ENCODE results near the gene CAMK1D. TPM values are rescaled to one million over a fixed set of nuclear protein-coding genes. Genes with fewer than 3 reads are reported as not detected.

CAMK1D gene
- total RNA-seq, 2 experiments from 2014 or later = 19.0 to 25.6 TPM

GRCh38 chr10:12597788-12598765 lies 248.7 kb downstream of the CAMK1D start:
- H2AFZ ChIP-seq (ENCODE audit: low read length) = no peak overlapping the region
- TF ChIP-seq CTCF (conservative IDR thresholded peaks at IDR 0.05; ENCODE audit: low read length) (no peak), EZH2phosphoT487 (IDR thresholded peaks at IDR 0.05; ENCODE audit: borderline replicate concordance, low read depth, low read length) (no peak)
- CTCF ChIA-PET (ENCODE audit: unreplicated experiment) = no interaction called here
- H3K4me3 ChIP-seq (ENCODE audit: low read depth, low read length, poor library complexity, severe bottlenecking) = no peak overlapping the region
- H3K36me3 ChIP-seq (ENCODE audit: insufficient read depth, low read length) = no peaks in the 10 kb centered on the region
- no TSS peak for BruUV-seq (replicated peaks)
- H3K4me2 ChIP-seq (ENCODE audit: low read length) = no peak overlapping the region
- POLR2A ChIA-PET = interaction anchor here (0.6 kb wide), 1 partner anchor 321 kb away, joined by 3 read pairs; no protein-coding TSS in a partner anchor
- no peak for DNase-seq (ENCODE audit: low spot score)
- no peaks in the 10 kb centered on the region for H4K20me1 ChIP-seq (ENCODE audit: insufficient read depth, low read length)
- H3K9me2 ChIP-seq (ENCODE audit: insufficient read depth, low read length) = no peaks in the 10 kb centered on the region
- H3K79me2 ChIP-seq (ENCODE audit: insufficient read depth, low read depth, low read length) = no peaks in the 10 kb centered on the region
- H3K27ac ChIP-seq (ENCODE audit: low read depth, low read length, poor library complexity, severe bottlenecking) = no peak overlapping the region
- no peaks in the 10 kb centered on the region for H3K9me3 ChIP-seq (ENCODE audit: low read length)
- intact Hi-C loops (cut with micrococcal nuclease; ENCODE audit: unreplicated experiment) = no loop called here
- no peaks in the 10 kb centered on the region for H3K4me1 ChIP-seq (ENCODE audit: insufficient read depth, low read length, poor library complexity, severe bottlenecking)

GRCh38 chr10:12600652-12601051 lies 251.3 kb downstream of the CAMK1D start:
- no peaks in the 10 kb centered on the region for H3K9me3 ChIP-seq (ENCODE audit: low read length)
- no peak overlapping the region for H3K27ac ChIP-seq (ENCODE audit: low read depth, low read length, poor library complexity, severe bottlenecking)
- H3K4me2 ChIP-seq (ENCODE audit: low read length) = no peak overlapping the region
- no peak for DNase-seq (ENCODE audit: low spot score)
- ChIA-PET CTCF (ENCODE audit: unreplicated experiment) (no interaction called here), POLR2A (no interaction called here)
- H3K9me2 ChIP-seq (ENCODE audit: insufficient read depth, low read length) = no peaks in the 10 kb centered on the region
- no peaks in the 10 kb centered on the region for H4K20me1 ChIP-seq (ENCODE audit: insufficient read depth, low read length)
- BruUV-seq (replicated peaks) = no TSS peak
- H3K79me2 ChIP-seq (ENCODE audit: insufficient read depth, low read depth, low read length) = no peaks in the 10 kb centered on the region
- H3K36me3 ChIP-seq (ENCODE audit: insufficient read depth, low read length) = no peaks in the 10 kb centered on the region
- intact Hi-C loops (cut with micrococcal nuclease; ENCODE audit: unreplicated experiment) = no loop called here
- no peak for TF ChIP-seq EZH2phosphoT487 (IDR thresholded peaks at IDR 0.05; ENCODE audit: borderline replicate concordance, low read depth, low read length)
- no peak for TF ChIP-seq CTCF (conservative IDR thresholded peaks at IDR 0.05; ENCODE audit: low read length)
- H3K4me3 ChIP-seq (ENCODE audit: low read depth, low read length, poor library complexity, severe bottlenecking) = no peak overlapping the region
- H3K4me1 ChIP-seq (ENCODE audit: insufficient read depth, low read length, poor library complexity, severe bottlenecking) = peaks cover 12% of the 10 kb centered on the region
- H2AFZ ChIP-seq (ENCODE audit: low read length) = no peak overlapping the region

GRCh38 chr10:12602521-12602920 lies 253.2 kb downstream of the CAMK1D start:
- H3K4me3 ChIP-seq (ENCODE audit: low read depth, low read length, poor library complexity, severe bottlenecking) = no peak overlapping the region
- no peaks in the 10 kb centered on the region for H3K36me3 ChIP-seq (ENCODE audit: insufficient read depth, low read length)
- H4K20me1 ChIP-seq (ENCODE audit: insufficient read depth, low read length) = no peaks in the 10 kb centered on the region
- BruUV-seq (replicated peaks) = no TSS peak
- ChIA-PET POLR2A (no interaction called here), CTCF (ENCODE audit: unreplicated experiment) (no interaction called here)
- H3K79me2 ChIP-seq (ENCODE audit: insufficient read depth, low read depth, low read length) = no peaks in the 10 kb centered on the region
- H3K27ac ChIP-seq (ENCODE audit: low read depth, low read length, poor library complexity, severe bottlenecking) = no peak overlapping the region
- no peak for TF ChIP-seq CTCF (conservative IDR thresholded peaks at IDR 0.05; ENCODE audit: low read length)
- H3K9me3 ChIP-seq (ENCODE audit: low read length) = no peaks in the 10 kb centered on the region
- no peaks in the 10 kb centered on the region for H3K9me2 ChIP-seq (ENCODE audit: insufficient read depth, low read length)
- intact Hi-C loops (cut with micrococcal nuclease; ENCODE audit: unreplicated experiment) = no loop called here
- no peak overlapping the region for H2AFZ ChIP-seq (ENCODE audit: low read length)
- DNase-seq (ENCODE audit: low spot score) = no peak
- no peak overlapping the region for H3K4me2 ChIP-seq (ENCODE audit: low read length)
- peaks cover 23% of the 10 kb centered on the region for H3K4me1 ChIP-seq (ENCODE audit: insufficient read depth, low read length, poor library complexity, severe bottlenecking)

Measured in OCI-LY7 (cell line).